AG08395 (cell line): ENCODE data around the gene SLC26A6.

ENCODE experiments used
- DNase-seq: peaks from one replicate; pipeline ENCODE4 v3.0.0; 2012; ENCODE audit warnings: mixed read lengths, low spot score

SLC26A6 gene

DNA sequence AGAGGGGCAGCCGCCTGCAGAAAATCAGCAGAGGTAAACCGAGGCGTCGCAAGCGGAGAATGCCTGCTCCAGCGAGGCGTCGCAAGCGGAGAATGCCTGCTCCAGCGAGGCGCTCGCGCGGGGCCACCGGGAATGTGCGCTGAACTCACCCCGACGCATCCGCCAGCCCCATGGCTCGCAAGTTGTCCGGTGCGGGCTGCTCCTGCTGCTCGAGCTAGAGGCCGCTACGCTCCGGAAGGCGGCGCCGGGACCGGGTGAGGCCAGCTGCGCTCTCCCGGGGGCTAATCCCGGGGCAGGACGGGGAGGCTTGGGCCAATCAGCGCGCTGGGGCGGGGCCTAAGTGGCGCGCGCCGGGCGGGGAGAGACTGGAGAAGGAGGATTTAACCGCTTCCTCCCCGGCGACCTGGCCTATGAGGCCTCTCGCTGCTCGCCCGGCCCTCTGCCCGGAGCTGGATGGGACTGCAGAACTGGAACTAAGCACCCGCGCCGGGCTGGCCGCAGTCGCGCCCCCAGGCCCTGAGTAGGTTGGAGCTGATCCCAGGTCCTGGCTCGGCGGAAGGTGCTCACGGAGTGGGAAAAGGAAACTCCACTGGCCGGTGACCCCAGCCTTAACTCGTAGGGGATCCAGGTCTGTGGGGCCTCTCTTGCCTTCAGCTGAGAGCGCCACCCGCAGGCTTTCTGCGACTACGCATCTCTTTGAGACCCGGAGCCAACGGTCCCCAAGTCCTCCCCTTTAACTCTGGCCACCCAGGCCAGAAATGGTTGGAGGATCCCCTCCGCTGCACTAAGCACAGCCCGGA lies at the start of gene SLC26A6:
TSS of gene SLC26A6 (minus strand) at position 240 of the 800 bp plus-strand sequence. CDS start at position 172, 68 bp downstream.
- DNase-seq = peak; percentile 100

DNA sequence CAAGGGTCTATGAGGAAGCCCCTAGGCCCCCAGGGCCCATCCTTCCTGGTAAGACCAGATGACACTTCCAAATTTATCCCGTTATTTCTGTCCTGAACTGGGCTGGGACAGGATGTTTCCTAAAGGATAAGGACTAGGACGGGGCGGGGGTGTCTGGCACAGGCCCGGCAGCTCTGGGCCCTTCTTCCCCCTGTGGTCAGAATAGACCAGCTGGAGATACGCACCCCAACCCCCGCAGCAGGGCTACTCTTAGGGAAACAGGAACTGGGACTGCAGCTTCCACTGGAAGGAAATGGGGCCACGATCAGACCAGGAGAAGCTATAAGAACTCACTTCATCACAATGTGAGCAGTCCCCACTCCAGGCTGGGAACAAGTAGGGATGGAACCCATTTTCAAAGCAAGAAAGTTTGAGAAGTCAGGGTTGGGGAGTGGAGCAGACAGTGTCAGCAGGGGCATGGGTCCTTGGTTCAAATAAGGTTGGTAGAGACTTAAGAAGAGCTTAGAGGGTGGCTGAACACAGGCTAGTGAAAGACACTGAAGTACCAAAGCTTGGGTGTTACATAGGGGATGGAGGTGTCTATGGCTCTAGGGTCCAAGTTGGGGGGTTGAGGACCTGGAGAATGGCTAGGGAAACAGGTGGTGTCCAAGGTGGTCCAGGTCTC lies 49.4 kb upstream of the SLC26A6 start:
- DNase-seq = peak; percentile 39

- DNase-seq = no peak
Measured at GRCh38 chr3:48684054-48684349, 48.7 kb upstream of the SLC26A6 start.

DNA sequence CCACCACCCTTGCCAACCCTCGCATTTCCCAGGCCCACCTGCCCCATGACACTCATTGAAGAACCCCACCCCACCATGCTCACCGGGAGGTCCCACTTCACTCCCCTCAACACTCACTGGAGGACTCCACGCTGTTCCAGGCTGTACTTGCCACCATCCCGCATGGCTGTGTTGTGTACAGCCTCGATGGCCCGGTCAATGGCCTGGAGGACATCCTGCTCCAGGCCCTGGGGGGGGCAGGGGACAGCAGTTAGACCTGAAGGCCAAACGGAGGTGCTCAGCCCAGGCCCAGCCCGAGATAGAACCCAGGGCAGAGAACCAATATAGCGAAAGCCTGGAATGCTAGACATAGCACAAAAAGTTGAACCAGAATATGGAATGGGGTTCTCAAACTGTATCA lies 47.5 kb upstream of the SLC26A6 start:
- no peak for DNase-seq

DNA sequence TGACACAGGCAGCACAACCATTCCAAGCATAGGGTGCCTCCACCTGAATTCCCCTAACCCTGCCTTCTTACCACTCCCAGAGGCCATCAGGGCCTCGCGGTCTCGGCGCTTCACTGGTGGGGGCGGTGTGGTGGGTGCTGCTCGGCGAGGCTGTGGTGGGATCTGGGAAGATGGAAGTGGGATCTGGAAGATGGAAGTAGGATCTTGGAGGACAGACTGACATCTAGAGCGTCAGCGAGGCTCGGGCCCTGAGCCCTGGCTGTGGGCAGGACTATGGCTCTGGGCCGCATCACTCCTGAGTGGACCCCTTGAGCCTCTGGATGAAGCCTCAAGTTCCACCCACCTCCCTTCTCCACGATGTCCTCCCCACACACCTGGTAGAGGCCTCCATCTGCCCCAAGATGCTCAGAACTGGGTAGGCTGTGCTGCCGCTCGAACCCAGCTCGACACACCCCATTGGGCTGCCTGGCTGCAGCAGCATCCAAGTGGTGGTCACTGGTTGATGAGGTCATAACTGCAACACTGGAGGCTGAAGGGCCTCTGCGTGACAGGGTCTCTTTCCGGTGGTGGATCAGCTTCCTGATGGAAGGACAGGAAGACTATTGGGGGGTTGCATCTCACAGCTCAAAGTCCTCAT lies 46.8 kb upstream of the SLC26A6 start:
- no peak for DNase-seq

DNA sequence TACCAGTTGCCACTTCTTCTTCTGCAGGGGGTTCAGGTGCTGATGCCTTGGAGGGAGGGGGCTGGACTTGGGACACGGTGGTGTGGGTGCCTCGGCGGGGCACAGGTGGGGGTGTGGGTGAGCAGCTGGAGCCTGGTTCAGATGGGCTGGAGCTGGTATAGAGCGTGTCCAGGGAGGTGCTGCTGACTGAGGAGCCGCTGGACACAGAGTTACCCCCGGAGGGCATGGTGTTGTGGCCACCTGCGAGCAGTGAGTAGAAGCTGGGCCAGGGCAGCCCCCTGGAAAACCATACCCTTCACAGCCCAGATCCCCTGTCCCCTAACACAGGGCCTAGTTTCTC lies 46.2 kb upstream of the SLC26A6 start:
- no peak for DNase-seq

GRCh38 chr3:48680811-48681540 lies 45.7 kb upstream of the SLC26A6 start:
- no peak for DNase-seq

DNA sequence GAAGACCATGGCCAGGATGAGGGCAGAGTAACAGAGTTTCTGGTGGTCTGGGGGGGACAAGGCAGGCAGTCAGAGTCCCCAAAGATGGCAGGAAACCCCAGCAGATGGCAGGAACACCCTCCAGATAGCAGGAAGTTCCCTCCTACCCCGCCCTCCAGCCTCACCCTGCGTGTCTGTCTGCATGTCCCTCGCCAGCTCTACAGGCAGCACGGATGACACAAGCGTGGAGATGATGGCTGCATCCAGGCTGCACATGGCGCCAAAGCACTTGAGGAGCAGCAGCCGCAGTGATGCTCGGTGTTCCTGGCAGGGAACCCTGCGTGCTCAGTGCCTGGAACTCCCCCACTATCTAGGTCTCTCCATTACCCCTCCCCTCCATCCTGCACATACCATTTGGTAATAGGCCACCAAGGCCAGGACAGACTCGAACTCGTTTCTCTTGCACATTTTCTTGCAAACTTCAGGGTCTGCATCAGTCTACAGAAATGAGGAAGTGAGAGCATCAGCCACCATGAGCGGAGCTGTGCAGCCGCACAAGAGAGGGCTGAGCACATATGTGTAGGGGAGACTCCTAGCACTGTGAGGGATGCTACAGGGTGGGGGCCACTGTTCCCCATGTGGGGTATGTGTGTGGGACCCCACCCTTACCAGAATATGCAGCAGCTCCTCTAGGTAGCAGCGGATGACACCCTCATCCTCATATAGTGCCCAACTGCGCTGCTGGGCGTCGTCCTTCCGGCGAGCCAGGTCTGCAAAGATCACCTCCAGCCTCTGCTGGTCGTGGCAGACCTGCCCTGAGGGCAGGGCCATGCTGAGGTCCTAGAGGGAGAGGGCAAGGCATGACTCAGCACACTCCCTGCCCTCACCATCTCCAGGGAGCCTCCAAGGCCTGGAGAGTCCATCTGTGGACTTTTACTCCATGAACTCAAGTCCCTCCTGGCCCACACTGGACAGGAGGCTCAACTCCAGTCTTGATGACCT lies 44.4 kb upstream of the SLC26A6 start:
- no peak for DNase-seq

DNA sequence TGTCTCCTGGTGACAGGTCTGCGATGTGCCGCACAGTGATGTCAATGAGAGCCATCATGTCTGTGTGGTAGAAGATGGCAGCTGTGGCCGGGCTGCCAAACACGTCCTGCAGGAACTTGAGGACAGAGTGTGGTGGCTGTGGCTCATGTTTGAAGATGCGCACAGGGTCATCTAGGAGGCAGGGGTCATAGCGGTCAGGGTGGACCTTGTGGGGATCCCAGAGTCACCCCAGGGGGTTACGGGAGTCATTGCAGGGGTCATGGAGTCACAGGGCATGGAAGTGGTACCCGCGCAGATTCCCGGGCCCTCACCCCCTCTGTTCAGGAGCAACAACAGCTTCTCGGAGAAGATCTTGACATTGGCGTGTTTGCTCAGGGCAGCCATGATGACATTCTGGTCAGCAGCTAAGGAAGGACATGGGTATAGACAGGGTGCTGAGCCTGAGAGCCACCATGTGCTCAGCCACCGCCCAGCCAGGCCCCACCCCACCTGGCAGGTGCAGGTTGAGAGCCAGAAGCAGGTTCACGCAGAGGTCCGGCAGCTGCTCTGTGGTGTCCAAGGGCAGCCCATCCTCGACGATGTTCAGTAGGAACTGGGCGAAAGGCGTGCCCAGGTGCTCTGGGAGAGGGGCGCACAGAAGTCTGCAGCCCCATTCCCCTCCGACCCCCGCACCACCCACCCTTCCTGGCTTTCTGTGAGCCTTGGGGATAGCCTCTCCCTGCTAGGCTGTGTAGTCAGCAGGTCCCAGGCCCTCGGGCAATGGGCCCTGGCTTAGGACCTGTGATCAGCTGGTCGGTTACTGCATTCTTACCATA lies 43.5 kb upstream of the SLC26A6 start:
- DNase-seq = no peak

DNA sequence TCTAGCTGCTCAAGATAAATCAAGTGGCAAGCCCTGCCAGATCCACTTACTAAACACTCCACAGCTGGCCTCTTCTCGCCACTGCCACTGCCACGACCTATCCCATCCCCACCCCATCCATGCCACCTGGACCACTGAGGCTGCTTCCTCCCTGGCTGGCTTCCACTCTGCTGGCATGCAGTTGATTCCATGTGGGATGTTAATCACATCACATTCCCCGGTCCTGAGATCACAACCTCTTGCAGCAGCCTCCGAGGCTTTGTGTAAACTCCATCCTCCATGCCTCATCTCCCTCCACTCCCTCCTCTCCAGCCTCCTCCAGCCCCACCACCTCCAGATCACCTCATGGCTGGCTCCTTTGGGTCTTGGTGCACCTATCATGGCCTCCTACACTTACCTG lies 42.8 kb upstream of the SLC26A6 start:
- DNase-seq = peak; percentile 43

GRCh38 chr3:48674505-48674904 lies 39.2 kb upstream of the SLC26A6 start:
- no peak for DNase-seq

GRCh38 chr3:48672522-48672921 lies 37.3 kb upstream of the SLC26A6 start:
- no peak for DNase-seq

- no peak for DNase-seq
Measured at GRCh38 chr3:48664929-48665328, 29.7 kb upstream of the SLC26A6 start.

DNA sequence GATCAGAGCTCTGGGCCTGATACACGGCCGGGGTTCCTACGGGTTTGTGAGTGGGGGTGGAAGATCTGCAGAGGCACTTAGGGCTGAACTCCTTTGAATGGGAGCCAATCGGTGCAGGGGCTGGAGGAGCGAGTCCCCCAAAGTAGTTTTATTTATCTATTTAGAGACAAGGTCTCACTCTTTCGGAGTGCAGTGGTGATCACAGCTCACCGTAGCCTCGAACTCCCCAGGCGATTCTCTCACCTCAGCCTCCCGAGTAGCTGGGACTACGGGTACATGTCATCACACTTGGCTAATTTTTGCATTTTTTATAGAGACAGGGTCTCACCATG lies 29.0 kb upstream of the SLC26A6 start:
- DNase-seq = no peak

- peak; percentile 99 for DNase-seq
Measured at GRCh38 chr3:48663489-48664312, 28.4 kb upstream of the SLC26A6 start.

GRCh38 chr3:48662753-48663488 lies 27.7 kb upstream of the SLC26A6 start, which contains the start of gene CELSR3:
TSS of gene CELSR3 (minus strand) at chr3:48662886. CDS start at chr3:48662634, 252 bp downstream.
- peak; percentile 80 for DNase-seq

DNA sequence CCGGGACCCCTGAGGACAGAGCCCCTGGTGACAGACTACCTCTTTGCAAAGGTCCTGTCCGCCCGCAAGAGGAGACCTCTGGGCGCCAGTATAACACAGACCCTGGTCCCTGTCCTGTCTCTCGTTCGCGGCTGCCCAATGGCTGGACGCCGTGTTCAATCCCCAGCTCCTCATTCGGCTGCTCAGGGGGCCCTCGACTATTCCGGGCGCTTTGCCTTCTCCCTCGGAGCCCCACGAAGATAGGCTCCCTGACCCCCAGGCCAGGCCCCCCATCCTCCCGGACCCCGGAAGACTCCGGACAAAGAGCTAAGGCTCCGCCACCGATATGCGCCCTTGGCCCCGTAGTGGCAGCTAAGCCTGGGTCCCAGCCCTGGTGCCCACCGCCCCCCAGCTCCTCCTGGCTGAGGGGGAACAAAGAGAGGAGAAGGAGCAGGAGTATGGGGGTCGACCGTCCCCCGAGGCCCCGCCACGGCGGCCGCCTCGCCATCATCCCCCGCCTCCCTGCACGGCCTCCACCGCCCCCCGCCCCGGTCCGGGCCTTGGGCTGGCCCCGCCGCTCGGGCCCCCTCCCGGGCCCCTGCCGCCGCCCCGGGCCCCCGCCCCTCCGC lies 27.0 kb upstream of the SLC26A6 start:
- DNase-seq = no peak

- peak; percentile 89 for DNase-seq
Measured at GRCh38 chr3:48661501-48662144, 26.4 kb upstream of the SLC26A6 start.
